ENCODE measurements around the gene TSPAN5.

DNA sequence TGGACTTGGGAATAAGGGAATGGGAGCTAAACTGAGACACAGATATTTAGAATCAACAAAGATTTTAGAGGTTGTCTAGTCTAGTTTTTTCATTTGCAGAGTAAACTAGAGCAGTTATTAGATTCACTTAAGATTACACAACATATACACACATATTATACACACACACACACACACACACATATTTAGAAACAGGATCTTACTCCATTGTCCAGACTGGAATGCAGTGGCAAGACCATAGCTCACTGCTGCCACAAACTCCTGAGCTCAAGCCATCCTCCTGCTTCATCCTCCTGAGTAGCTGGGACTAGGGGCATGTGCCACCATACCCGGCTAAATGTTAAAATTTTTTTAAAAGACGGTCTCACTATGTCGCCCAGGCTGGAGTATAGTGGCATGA, 127.8 kb downstream of the TSPAN5 start:
- TF ChIP-seq, protein P1, sequence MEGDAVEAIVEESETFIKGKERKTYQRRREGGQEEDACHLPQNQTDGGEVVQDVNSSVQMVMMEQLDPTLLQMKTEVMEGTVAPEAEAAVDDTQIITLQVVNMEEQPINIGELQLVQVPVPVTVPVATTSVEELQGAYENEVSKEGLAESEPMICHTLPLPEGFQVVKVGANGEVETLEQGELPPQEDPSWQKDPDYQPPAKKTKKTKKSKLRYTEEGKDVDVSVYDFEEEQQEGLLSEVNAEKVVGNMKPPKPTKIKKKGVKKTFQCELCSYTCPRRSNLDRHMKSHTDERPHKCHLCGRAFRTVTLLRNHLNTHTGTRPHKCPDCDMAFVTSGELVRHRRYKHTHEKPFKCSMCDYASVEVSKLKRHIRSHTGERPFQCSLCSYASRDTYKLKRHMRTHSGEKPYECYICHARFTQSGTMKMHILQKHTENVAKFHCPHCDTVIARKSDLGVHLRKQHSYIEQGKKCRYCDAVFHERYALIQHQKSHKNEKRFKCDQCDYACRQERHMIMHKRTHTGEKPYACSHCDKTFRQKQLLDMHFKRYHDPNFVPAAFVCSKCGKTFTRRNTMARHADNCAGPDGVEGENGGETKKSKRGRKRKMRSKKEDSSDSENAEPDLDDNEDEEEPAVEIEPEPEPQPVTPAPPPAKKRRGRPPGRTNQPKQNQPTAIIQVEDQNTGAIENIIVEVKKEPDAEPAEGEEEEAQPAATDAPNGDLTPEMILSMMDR (conservative IDR thresholded peaks at IDR 0.05): no peak
- no peak for TF ChIP-seq ZFX (IDR thresholded peaks at IDR 0.05)
